ENCODE data around the gene ZBED1.
"Not testable (repeated sequence)": the region's sequence is repeated elsewhere in the genome, so short reads cannot be mapped to it uniquely, and the experiment has no call there.

ZBED1 gene

GRCh38 chrX:2464677-2465166, 36.1 kb downstream of the ZBED1 start:
- intact Hi-C loops (cut with DNase I; ENCODE audit: low total_unique reads): no loop called here
- no peak for TF ChIP-seq CTCF (IDR thresholded peaks at IDR 0.05)
- no peak for DNase-seq
- H3K27me3 ChIP-seq: no peaks in the 10 kb centered on the region
- H3K4me1 ChIP-seq: peaks cover 0 to 28% (median 10%) of the 10 kb centered on the region in 4 donors
- no peak overlapping the region for H3K27ac ChIP-seq
- no peaks in the 10 kb centered on the region for H3K36me3 ChIP-seq
- H3K4me3 ChIP-seq: no peak overlapping the region
- no peaks in the 10 kb centered on the region for H3K9me3 ChIP-seq

- Histone ChIP-seq H3K4me3 (no peak overlapping the region), H3K27ac (no peak overlapping the region), H3K9me3 (no peaks in the 10 kb centered on the region), H3K36me3 (no peaks in the 10 kb centered on the region), H3K27me3 (no peaks in the 10 kb centered on the region), H3K4me1 (peaks cover 0 to 28% (median 10%) of the 10 kb centered on the region in 4 donors)
- intact Hi-C loops (cut with DNase I; ENCODE audit: low total_unique reads): no loop called here
- no peak for DNase-seq
- no peak for TF ChIP-seq CTCF (IDR thresholded peaks at IDR 0.05)
These were observed 36.7 kb downstream of the ZBED1 start for GRCh38 chrX:2463973-2464676.

- H3K4me1 ChIP-seq: peaks cover 0 to 28% (median 10%) of the 10 kb centered on the region in 4 donors
- DNase-seq; intact Hi-C loops (cut with DNase I; ENCODE audit: low total_unique reads); H3K27ac ChIP-seq; H3K9me3 ChIP-seq; H3K36me3 ChIP-seq; H3K27me3 ChIP-seq; H3K4me3 ChIP-seq: not testable (repeated sequence)
These were observed 37.3 kb downstream of the ZBED1 start for GRCh38 chrX:2463481-2463880.

- peaks cover 0 to 28% (median 10%) of the 10 kb centered on the region in 4 donors for H3K4me1 ChIP-seq
- H3K27ac ChIP-seq: no peak overlapping the region
- TF ChIP-seq CTCF (IDR thresholded peaks at IDR 0.05): no peak
- intact Hi-C loops (cut with DNase I; ENCODE audit: low total_unique reads): no loop called here
- no peaks in the 10 kb centered on the region for H3K27me3 ChIP-seq
- DNase-seq: no peak
- no peak overlapping the region for H3K4me3 ChIP-seq
- H3K9me3 ChIP-seq: no peaks in the 10 kb centered on the region
- H3K36me3 ChIP-seq: no peaks in the 10 kb centered on the region
These were observed 38.0 kb downstream of the ZBED1 start for GRCh38 chrX:2462780-2463179.

- Histone ChIP-seq H3K4me1 (peaks cover 0 to 28% (median 10%) of the 10 kb centered on the region in 4 donors), H3K9me3 (no peaks in the 10 kb centered on the region), H3K4me3 (no peak overlapping the region), H3K27ac (peak overlapping the region; percentile 21 to 30), H3K36me3 (no peaks in the 10 kb centered on the region), H3K27me3 (no peaks in the 10 kb centered on the region)
- no peak for TF ChIP-seq CTCF (IDR thresholded peaks at IDR 0.05)
- intact Hi-C loops (cut with DNase I; ENCODE audit: low total_unique reads): no loop called here
- no peak for DNase-seq
These were observed 38.7 kb downstream of the ZBED1 start for GRCh38 chrX:2462074-2462473.

GRCh38 chrX:2461711-2462016, 39.1 kb downstream of the ZBED1 start:
- no peak for TF ChIP-seq CTCF (IDR thresholded peaks at IDR 0.05)
- Histone ChIP-seq H3K9me3 (no peaks in the 10 kb centered on the region), H3K36me3 (no peaks in the 10 kb centered on the region), H3K4me1 (peaks cover 0 to 28% (median 10%) of the 10 kb centered on the region in 4 donors), H3K27me3 (no peaks in the 10 kb centered on the region), H3K4me3 (no peak overlapping the region), H3K27ac (peak overlapping the region; percentile 21 to 30)
- no peak for DNase-seq
- intact Hi-C loops (cut with DNase I; ENCODE audit: low total_unique reads): no loop called here

GRCh38 chrX:2460821-2461710, 39.7 kb downstream of the ZBED1 start:
- DNase-seq; H3K27me3 ChIP-seq; H3K9me3 ChIP-seq; intact Hi-C loops (cut with DNase I; ENCODE audit: low total_unique reads); H3K36me3 ChIP-seq; H3K4me3 ChIP-seq: not testable (repeated sequence)
- peaks cover 0 to 28% (median 10%) of the 10 kb centered on the region in 4 donors for H3K4me1 ChIP-seq
- H3K27ac ChIP-seq: peak overlapping the region in 1 of 2 donors; percentile 21

GRCh38 chrX:2460048-2460447, 40.7 kb downstream of the ZBED1 start:
- H3K9me3 ChIP-seq; H3K36me3 ChIP-seq; H3K27me3 ChIP-seq; H3K27ac ChIP-seq; DNase-seq; intact Hi-C loops (cut with DNase I; ENCODE audit: low total_unique reads); H3K4me3 ChIP-seq: not testable (repeated sequence)
- peaks cover 0 to 28% (median 10%) of the 10 kb centered on the region in 4 donors for H3K4me1 ChIP-seq

Measured in tibial artery (tissue), 4 donors.